Activated naive CD4-positive, alpha-beta T cell treated with anti-CD3 and anti-CD28 coated beads, Interleukin-2, amount 50 U/mL, for 24 hours (primary cell): Measurements from ENCODE around the gene TYW5.
"Not testable (repeated sequence)": the region's sequence is repeated elsewhere in the genome, so short reads cannot be mapped to it uniquely, and the experiment has no call there.

Source experiments
- H3K27ac Mint-ChIP-seq: one replicate; pipeline ENCODE4 v1.8.0; 2021; ENCODE audit warnings: mild to moderate bottlenecking, mixed read lengths
- H3K27me3 Mint-ChIP-seq: one replicate; pipeline ENCODE4 v1.8.0; 2021; ENCODE audit warnings: mixed read lengths
- H3K36me3 Mint-ChIP-seq: one replicate; pipeline ENCODE4 v1.8.0; 2021; ENCODE audit warnings: mixed read lengths
- H3K4me1 Mint-ChIP-seq: one replicate; pipeline ENCODE4 v1.8.0; 2021; ENCODE audit warnings: mixed read lengths
- H3K4me3 Mint-ChIP-seq: one replicate; pipeline ENCODE4 v1.8.0; 2021; ENCODE audit warnings: mild to moderate bottlenecking, mixed read lengths
- H3K9me3 Mint-ChIP-seq: one replicate; pipeline ENCODE4 v1.8.0; 2021; ENCODE audit warnings: mixed read lengths

TYW5 gene

DNA sequence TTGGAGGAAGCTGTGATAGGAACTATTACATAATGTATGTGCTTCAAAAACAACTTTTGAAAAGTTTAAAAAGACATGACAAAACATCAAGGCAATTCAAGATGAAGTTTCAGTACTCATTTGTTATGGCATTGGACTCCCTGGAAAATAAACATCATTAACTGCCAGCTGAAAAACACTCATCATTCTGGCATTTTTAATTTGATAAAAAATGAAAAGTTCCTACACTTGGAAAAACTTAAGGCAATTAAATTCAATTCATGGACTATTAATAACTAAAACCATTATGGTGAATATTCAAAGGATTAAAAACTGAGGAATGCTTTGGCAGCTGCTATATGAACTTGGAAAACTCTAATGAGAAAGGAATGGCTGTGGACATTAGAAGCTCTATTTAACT, 8.5 kb downstream of the TYW5 start:
- no peak overlapping the region for H3K4me3 Mint-ChIP-seq
- no peaks in the 10 kb centered on the region for H3K27me3 Mint-ChIP-seq
- H3K36me3 Mint-ChIP-seq = peaks cover 8% of the 10 kb centered on the region
- no peaks in the 10 kb centered on the region for H3K9me3 Mint-ChIP-seq
- H3K27ac Mint-ChIP-seq = no peak overlapping the region
- H3K4me1 Mint-ChIP-seq = peaks cover 39% of the 10 kb centered on the region

DNA sequence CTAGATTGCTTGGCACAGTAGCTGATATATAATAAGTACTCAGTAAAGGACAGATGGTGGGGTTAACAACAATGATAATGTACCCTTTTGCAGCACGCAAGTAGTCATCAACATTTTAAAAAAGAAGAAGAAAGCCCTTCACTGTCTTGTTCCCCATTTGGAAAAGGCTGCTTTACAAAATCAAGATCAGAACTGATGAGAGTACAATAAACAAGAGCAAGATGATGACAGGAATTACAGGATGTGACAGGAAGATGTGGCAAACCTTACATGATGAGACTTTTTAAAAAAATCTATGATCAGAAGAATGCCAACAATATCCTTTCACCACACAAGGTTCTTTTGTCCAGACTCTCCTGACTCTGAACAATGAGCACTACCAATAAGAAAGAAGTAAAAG, 9.1 kb downstream of the TYW5 start:
- Mint-ChIP-seq H3K27ac (no peak overlapping the region), H3K9me3 (no peaks in the 10 kb centered on the region), H3K4me3 (no peak overlapping the region), H3K4me1 (peaks cover 34% of the 10 kb centered on the region), H3K36me3 (peaks cover 8% of the 10 kb centered on the region), H3K27me3 (no peaks in the 10 kb centered on the region)

DNA sequence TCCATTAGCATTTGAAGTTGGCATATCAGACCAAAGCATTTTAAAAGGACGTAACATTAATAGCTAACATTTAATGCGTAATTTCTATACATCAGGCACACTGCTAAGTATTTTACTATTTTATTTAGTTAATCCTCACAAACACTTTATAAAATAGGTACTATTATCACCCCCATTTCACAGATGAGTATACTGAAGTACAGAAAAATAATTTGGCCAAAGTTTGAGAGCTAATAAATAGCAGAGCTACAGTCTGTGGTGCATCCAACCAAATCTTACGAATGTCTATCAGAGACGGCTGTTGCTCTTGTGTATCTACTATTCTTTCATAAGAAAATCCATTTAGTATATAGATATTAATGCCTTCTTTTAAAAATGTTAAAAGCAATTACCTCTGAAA, 11.9 kb downstream of the TYW5 start:
- Mint-ChIP-seq H3K27ac (no peak overlapping the region), H3K4me3 (no peak overlapping the region), H3K36me3 (peaks cover 7% of the 10 kb centered on the region), H3K9me3 (no peaks in the 10 kb centered on the region), H3K4me1 (peaks cover 26% of the 10 kb centered on the region), H3K27me3 (no peaks in the 10 kb centered on the region)

DNA sequence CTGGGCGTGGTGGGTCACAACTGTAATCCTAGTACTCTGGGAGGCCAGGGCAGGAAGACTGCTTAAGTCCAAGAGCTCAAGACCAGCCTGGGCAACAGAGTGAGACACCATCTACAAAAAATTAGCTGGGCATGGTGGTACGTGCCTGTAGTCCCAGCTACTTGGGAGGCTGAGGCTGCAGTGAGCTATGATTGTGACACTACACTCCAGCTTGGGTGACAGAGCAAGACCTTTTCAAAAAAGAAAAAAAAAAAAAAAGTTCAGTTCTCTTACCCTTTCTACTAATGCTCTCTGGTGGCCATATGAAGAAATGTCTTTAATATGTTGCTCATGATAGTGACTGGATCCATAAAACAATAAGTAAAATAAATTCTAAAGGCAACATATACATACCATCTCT, 14.9 kb downstream of the TYW5 start:
- Mint-ChIP-seq H3K4me3 (no peak overlapping the region), H3K9me3 (no peaks in the 10 kb centered on the region), H3K27me3 (no peaks in the 10 kb centered on the region), H3K36me3 (no peaks in the 10 kb centered on the region), H3K4me1 (peaks cover 19% of the 10 kb centered on the region), H3K27ac (no peak overlapping the region)

- Mint-ChIP-seq H3K27me3 (no peaks in the 10 kb centered on the region), H3K4me1 (peaks cover 8% of the 10 kb centered on the region), H3K36me3 (no peaks in the 10 kb centered on the region), H3K27ac (no peak overlapping the region), H3K4me3 (no peak overlapping the region), H3K9me3 (no peaks in the 10 kb centered on the region)
Observed at GRCh38 chr2:199936554-199936953, 18.7 kb downstream of the TYW5 start.

- no peak overlapping the region for H3K4me3 Mint-ChIP-seq
- no peaks in the 10 kb centered on the region for H3K27me3 Mint-ChIP-seq
- H3K4me1 Mint-ChIP-seq = peaks cover 3% of the 10 kb centered on the region
- no peaks in the 10 kb centered on the region for H3K9me3 Mint-ChIP-seq
- peaks cover 2% of the 10 kb centered on the region for H3K36me3 Mint-ChIP-seq
- no peak overlapping the region for H3K27ac Mint-ChIP-seq
Observed at GRCh38 chr2:199933466-199933865, 21.8 kb downstream of the TYW5 start.

GRCh38 chr2:199932312-199932855, 22.9 kb downstream of the TYW5 start:
- H3K4me3 Mint-ChIP-seq = no peak overlapping the region
- H3K27me3 Mint-ChIP-seq = no peaks in the 10 kb centered on the region
- H3K9me3 Mint-ChIP-seq = no peaks in the 10 kb centered on the region
- peaks cover 2% of the 10 kb centered on the region for H3K36me3 Mint-ChIP-seq
- no peak overlapping the region for H3K27ac Mint-ChIP-seq
- peaks cover 3% of the 10 kb centered on the region for H3K4me1 Mint-ChIP-seq

DNA sequence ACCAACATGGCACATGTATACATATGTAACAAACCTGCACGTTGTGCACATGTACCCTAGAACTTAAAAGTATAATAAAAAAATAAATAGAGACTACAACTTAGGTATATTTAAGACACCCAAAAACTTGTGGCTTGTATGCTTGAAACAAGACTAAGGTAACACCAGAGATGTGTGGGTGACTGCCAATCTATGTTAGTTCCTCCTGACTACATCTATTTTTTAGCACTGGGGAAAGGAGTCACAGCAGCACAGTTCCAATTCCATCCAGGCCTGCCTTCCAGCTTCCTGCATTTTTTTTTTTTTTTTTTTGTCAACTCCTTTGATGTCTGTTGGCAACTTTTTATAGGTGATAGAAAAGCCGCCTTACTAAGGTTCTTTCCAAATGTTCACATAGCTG, 26.0 kb downstream of the TYW5 start:
- Mint-ChIP-seq H3K4me3 (no peak overlapping the region), H3K36me3 (peaks cover 3% of the 10 kb centered on the region), H3K27ac (no peak overlapping the region), H3K4me1 (peaks cover 11% of the 10 kb centered on the region), H3K9me3 (no peaks in the 10 kb centered on the region), H3K27me3 (no peaks in the 10 kb centered on the region)

- Mint-ChIP-seq H3K4me3 (no peak overlapping the region), H3K4me1 (peaks cover 18% of the 10 kb centered on the region), H3K27ac (peak overlapping the region; percentile 49), H3K27me3 (no peaks in the 10 kb centered on the region), H3K9me3 (no peaks in the 10 kb centered on the region), H3K36me3 (peaks cover 3% of the 10 kb centered on the region)
Observed at GRCh38 chr2:199928626-199929025, 26.7 kb downstream of the TYW5 start.

DNA sequence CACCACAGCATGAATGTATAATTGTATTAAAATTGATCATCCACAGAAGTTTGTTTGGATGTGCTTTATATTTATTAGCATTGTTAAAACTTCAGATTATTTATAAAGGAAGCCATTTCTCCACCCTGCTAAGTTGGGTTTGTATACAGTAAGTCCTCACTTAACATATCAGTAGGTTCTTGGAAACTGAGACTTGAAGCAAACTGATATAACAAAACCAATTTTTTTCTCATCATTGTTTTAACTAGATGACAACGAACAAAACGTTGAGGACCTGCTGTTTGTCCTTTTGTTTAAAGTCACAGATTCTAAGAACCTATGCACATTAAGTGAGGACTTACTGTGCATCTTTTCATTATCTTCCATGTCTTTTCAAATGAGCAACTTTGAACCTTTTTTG, 27.1 kb downstream of the TYW5 start:
- no peaks in the 10 kb centered on the region for H3K9me3 Mint-ChIP-seq
- H3K27ac Mint-ChIP-seq = peak overlapping the region; percentile 49
- no peaks in the 10 kb centered on the region for H3K27me3 Mint-ChIP-seq
- peaks cover 3% of the 10 kb centered on the region for H3K36me3 Mint-ChIP-seq
- H3K4me1 Mint-ChIP-seq = peaks cover 19% of the 10 kb centered on the region
- H3K4me3 Mint-ChIP-seq = no peak overlapping the region

- Mint-ChIP-seq H3K4me3 (no peak overlapping the region), H3K36me3 (peaks cover 6% of the 10 kb centered on the region), H3K27ac (no peak overlapping the region), H3K9me3 (no peaks in the 10 kb centered on the region), H3K4me1 (peaks cover 25% of the 10 kb centered on the region), H3K27me3 (no peaks in the 10 kb centered on the region)
Observed at GRCh38 chr2:199926806-199927205, 28.5 kb downstream of the TYW5 start.

DNA sequence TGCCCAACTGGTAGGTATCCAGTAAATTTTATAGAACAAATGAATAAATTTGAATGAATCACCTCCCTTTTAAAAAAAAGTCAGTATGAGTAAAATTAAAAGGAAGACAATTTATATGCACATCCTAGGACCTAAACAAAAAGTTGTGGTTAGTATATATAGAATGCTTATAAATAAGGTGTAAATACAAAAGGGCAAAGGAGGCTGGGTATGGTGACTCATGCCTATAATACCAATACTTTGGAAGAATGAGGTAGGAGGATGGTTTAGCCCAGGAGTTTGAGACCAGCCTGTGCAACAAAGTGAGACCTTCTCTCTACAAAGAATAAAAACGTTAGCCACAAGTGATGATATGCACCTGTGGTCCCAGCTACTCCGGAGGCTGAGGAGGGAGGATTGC, 31.4 kb downstream of the TYW5 start:
- no peaks in the 10 kb centered on the region for H3K27me3 Mint-ChIP-seq
- H3K4me1 Mint-ChIP-seq = peaks cover 26% of the 10 kb centered on the region
- H3K36me3 Mint-ChIP-seq = peaks cover 4% of the 10 kb centered on the region
- H3K9me3 Mint-ChIP-seq = no peaks in the 10 kb centered on the region
- no peak overlapping the region for H3K4me3 Mint-ChIP-seq
- peak overlapping the region; percentile 18 for H3K27ac Mint-ChIP-seq

- Mint-ChIP-seq H3K9me3 (no peaks in the 10 kb centered on the region), H3K4me3 (no peak overlapping the region), H3K27me3 (no peaks in the 10 kb centered on the region), H3K4me1 (peaks cover 31% of the 10 kb centered on the region), H3K27ac (no peak overlapping the region), H3K36me3 (peaks cover 9% of the 10 kb centered on the region)
Observed at GRCh38 chr2:199922856-199923255, 32.4 kb downstream of the TYW5 start.

- Mint-ChIP-seq H3K9me3 (no peaks in the 10 kb centered on the region), H3K27me3 (no peaks in the 10 kb centered on the region), H3K36me3 (peaks cover 26% of the 10 kb centered on the region), H3K4me3 (no peak overlapping the region), H3K4me1 (peaks cover 32% of the 10 kb centered on the region), H3K27ac (no peak overlapping the region)
Observed at GRCh38 chr2:199916980-199917379, 38.3 kb downstream of the TYW5 start.

DNA sequence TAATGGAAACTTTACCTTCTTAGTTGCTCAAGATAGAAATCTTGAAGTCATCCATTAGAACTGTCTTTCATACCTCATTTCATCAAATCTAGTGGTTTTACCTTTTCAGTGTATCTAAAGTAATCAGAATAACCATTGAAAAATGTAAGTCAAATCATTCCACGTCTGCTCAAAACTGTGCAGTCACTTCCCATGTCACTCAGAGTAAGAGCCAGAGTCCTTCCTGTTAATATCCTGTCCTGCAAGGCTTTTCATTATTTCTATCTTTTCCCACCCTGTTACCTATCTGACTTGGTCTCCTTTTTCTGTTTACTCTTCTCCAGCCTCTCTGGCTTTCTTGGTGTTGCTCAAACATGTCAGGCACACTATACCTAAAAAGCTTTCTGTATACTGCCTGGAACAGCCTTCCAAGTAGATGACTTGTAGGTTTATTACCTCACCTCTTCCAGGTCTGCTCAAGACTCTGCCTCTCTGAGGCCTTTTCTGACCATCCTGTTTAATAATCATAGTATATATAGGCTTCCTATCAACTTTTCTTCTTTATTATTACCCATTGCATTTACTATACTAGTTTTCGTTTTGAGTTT, 40.8 kb downstream of the TYW5 start:
- peaks cover 41% of the 10 kb centered on the region for H3K4me1 Mint-ChIP-seq
- H3K9me3 Mint-ChIP-seq = no peaks in the 10 kb centered on the region
- H3K4me3 Mint-ChIP-seq = peak overlapping the region; percentile 20
- H3K27ac Mint-ChIP-seq = no peak overlapping the region
- H3K27me3 Mint-ChIP-seq = no peaks in the 10 kb centered on the region
- H3K36me3 Mint-ChIP-seq = peaks cover 26% of the 10 kb centered on the region

DNA sequence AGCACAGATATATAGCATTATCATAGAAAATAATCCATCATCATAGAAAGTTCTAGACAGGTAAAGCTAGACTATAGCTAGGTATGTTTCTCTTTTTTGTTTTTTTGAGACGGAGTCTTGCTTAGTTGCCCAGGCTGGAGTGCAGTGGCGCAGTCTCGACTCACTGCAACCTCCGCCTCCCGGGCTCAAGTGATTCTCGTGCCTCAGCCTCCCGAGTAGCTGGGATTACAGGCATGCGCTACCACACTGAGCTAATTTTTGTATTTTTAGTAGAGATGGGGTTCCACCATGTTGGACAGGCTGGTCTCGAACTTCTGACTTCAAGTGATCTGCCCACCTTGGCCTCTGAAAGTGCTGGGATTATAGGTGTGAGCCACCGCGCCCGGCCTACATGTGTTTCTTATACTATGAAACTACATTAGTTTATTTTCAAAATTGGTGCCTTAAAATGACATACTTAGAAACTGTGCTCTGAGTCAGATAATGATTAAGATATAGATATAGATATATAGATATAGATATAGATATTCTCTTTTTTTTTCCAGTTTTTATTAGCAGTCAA, 42.7 kb downstream of the TYW5 start:
- H3K36me3 Mint-ChIP-seq = peaks cover 20% of the 10 kb centered on the region
- H3K27me3 Mint-ChIP-seq, H3K9me3 Mint-ChIP-seq, H3K27ac Mint-ChIP-seq: not testable (repeated sequence)
- peaks cover 35% of the 10 kb centered on the region for H3K4me1 Mint-ChIP-seq
- peak overlapping the region; percentile 75 for H3K4me3 Mint-ChIP-seq

GRCh38 chr2:199911877-199912161, 43.5 kb downstream of the TYW5 start:
- Mint-ChIP-seq H3K9me3 (no peaks in the 10 kb centered on the region), H3K36me3 (peaks cover 12% of the 10 kb centered on the region), H3K4me3 (peak overlapping the region; percentile 95), H3K27ac (peak overlapping the region; percentile 88), H3K4me1 (peaks cover 32% of the 10 kb centered on the region), H3K27me3 (peaks cover 1% of the 10 kb centered on the region)
